GM18951 (cell line): Measurements from ENCODE around the gene LRATD1.

Experiments
- POLR2A ChIP-seq: IDR thresholded peaks from 4 replicates; pipeline ENCODE4 v1.6.1; 2011; ENCODE audit warnings: mild to moderate bottlenecking; ENCODE audit not compliant: insufficient read length, insufficient read depth; ENCODE audit errors: extremely low read depth
- in situ Hi-C: fragments of 300-500 bp; cut with MboI; formaldehyde crosslinking; loops from one replicate; pipeline ENCODE4 v1.12.0; 2022; ENCODE audit warnings: low sequenced_read_pairs, mixed read lengths, inconsistent platforms; ENCODE audit not compliant: unreplicated experiment

LRATD1 gene

DNA sequence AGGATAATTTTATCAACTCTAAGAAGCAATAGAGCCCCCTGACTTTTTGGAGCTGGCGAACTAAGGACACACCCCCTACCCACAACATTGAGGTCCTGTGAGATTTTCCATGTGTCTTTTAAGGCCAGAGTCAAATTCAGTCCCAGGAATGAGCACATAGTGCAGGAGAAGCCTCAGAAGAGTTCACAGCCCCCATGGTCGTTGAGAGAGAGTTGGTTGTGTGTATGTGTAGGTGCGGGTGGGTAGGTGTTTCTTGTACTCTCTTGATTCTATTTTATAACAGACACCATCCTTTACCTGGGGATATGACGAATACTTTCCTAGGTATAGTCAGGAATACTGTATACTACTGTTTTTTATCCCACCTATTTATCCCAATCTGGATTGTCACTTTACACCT is 8.6 kb downstream of the LRATD1 start:
- in situ Hi-C loops = no loop called here
- no peak for TF ChIP-seq POLR2A

DNA sequence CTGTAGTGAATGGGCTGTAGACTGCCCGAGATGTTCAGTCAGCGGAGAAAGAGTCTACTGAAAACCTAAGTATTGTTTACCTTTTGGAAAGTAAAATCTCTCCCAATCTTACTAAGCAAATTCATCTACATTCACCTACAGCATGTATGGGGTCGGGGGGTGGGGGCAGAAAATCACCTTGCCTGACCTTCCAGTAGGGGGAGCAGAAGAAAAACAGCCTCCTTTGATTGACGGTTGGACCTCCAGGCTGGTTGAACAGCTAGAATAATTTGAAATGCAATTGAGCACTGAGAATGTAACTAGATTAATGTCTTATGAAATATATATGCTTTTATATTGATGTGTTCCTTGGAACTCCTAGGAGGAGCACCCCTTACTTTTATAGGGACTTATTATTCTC is 10.0 kb downstream of the LRATD1 start:
- TF ChIP-seq POLR2A = no peak
- in situ Hi-C loops = no loop called here

DNA sequence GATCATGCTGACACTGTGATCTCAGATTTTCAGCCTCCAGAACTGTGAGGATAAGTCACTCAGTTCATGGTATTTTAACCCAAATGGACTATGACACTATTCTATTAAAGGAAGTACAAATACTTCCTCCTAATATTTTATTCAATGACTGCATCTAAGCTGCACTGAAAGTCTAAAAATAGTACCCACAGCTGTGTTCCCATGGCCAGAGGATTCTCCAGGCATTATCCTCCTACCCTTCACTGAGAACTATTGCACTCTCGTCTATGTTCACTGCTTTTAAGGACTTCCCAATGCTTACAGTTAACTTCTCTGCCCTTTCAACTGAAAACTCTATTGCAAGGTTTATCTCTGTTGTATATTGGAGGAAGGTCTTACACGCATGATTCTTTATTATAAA is 15.2 kb downstream of the LRATD1 start:
- in situ Hi-C loops = no loop called here

DNA sequence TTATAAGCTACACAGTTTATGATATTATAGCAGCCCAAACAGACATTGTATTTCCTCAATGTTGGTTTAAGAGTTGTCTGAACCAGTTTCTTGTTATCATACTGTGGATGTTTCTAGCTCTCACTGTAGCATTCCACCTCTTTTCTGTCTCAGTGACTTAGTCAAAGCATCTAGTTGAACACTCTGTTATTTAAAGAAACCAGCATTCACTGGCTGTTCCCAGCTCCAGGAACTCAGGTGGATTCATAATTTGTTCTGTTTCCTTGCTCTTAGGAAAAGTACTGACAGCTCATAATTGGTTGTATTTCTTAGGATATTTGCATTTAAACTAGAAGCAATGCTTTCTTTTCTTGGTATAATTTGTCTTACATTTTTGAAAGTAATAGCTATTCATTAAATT is 17.5 kb downstream of the LRATD1 start:
- in situ Hi-C loops = no loop called here

More for the DNA sequence above, 15.2 kb downstream of the LRATD1 start:
- no peak for TF ChIP-seq POLR2A

DNA sequence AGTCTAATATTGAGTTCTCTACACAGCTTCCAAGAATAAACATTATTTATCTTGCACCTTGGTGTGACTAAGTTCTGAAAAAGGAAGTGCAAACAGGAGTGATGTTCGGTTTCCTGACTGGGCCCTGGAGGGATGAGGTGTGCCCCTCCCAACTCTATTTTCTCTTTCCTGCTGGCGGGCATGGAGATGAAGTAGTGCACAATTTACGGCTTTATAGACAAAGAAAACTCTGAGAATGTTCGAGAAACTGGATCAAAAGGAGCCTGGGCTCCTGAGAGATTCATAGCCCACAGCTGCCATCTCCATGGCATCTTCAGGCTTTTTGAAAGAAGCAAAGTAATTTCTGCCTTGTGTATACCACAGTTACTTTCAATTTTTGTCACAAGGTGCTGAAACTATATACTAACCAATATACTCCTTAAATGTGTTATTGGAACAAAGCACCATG is 22.3 kb downstream of the LRATD1 start:
- in situ Hi-C loops = no loop called here
- TF ChIP-seq POLR2A = no peak

More for the DNA sequence above, 17.5 kb downstream of the LRATD1 start:
- no peak for TF ChIP-seq POLR2A

DNA sequence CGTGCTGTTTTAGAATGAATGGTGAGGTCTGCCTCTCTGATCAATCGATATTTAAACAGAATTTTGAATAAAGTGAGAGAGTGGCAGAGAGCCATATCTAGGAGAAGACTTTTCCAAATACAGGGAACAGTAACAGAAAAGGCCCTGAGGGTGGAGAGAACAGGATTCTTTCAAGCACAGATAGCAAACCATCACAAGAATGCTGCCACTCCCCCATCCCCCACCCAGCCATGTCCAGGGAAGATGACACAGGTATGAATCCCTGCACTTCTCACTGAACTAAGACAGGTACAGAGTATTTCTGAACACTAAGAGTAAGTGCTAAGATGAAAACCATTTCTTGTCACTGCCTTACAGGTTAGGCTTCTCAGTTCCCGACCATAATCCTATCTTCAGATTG is 23.6 kb downstream of the LRATD1 start:
- in situ Hi-C loops = no loop called here
- TF ChIP-seq POLR2A = no peak

DNA sequence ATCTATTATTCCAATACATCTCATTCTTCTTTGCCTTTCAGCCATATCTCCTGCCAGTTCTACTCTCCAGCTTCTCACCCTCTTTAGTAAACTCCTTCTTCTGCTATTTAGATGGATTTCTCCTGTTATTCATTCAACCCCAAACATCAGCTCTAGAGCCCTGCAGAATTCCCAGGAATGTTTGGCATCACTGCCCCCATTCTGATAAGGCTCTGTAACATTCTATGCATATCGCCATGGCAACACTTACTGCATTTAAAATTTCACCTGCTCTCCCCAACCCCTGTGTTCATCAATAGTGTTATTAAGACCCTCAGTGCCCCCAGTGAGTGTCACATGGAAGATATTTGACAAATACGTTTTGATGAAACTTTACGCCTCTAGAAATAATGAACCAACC is 28.6 kb downstream of the LRATD1 start:
- TF ChIP-seq POLR2A = no peak
- in situ Hi-C loops = no loop called here

DNA sequence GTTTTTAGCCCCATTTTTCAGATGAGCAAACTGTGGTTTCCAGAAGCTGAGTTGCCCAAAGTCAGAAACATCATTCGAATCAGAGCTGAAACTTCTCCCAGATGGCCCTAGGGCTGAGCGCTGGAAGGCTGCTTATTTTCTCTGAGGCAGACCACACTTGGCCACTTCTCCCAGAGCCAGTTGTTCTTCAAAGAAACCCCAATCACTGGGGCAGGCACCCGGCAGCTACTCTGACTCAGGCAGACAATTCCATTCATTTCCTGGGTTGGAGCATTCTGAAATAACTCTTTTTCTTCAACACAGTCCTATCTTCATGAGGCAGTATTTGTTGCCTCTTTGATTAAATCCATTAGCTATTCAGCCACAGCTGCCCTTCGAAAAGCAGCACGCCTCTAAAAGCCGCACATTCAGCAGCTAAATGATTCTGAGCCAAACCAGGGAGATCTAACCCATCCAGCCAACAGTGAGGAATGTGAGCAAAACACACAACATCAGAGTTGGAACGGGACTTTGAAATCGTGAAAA is 40.9 kb downstream of the LRATD1 start:
- no peak for TF ChIP-seq POLR2A
- in situ Hi-C loops = no loop called here

DNA sequence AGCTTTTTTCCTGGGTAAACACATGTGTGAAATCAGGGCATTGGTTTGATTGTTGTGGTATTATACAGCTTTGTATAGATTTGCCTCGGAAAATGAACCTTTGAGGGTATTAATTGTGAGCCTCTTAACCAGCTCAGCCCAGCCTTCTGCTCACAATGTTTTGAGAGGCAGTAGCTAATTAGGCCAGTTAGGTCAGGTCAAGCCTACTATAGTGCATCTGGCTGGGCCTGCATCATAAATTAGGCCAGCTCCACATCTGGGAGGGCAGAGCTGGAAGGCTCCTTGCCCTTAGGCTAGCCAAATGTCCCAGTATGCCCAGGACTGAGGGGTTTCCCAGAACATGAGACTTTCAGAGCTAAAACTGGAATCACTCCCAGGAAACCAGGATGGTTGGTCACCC is 43.0 kb downstream of the LRATD1 start:
- no peak for TF ChIP-seq POLR2A
- in situ Hi-C loops = no loop called here

DNA sequence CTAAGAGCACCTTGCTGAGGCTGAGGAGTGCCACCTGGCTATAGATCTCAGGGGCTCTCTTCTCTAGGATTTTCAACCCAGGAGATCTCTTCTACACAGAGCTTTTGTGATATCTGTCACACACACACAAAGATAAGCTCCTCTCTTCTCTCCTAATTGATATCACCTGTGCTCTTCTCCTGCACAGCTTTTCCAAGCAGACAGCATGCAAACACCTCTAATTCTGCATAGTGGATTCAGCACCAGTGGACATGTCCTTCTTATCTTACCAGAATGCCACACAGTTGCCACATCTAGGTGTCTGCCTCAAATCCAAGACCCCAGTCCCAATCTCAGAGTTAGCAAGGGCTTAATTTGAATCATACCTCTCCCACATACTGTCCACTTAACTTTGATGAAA is 43.9 kb downstream of the LRATD1 start:
- in situ Hi-C loops = no loop called here
- TF ChIP-seq POLR2A = no peak

DNA sequence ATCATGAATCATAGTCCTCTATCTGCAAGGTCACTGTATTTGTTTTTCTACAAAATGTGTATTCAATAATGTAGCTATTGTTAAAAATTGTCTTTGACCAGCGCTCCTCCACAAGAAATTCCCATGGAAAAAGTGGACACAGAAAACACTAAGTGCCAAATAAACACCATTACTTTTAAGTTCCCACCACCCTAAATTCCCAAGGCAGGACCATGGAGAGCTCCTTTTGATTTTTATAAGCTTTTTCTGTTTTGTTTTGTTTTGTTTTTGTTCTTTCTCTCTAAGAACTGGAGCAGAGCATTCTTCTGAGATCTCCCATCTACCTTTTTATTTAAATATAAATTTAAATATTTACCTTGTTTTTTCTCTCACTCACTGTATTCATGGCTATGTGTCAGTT is 44.5 kb downstream of the LRATD1 start:
- no peak for TF ChIP-seq POLR2A
- in situ Hi-C loops = no loop called here

DNA sequence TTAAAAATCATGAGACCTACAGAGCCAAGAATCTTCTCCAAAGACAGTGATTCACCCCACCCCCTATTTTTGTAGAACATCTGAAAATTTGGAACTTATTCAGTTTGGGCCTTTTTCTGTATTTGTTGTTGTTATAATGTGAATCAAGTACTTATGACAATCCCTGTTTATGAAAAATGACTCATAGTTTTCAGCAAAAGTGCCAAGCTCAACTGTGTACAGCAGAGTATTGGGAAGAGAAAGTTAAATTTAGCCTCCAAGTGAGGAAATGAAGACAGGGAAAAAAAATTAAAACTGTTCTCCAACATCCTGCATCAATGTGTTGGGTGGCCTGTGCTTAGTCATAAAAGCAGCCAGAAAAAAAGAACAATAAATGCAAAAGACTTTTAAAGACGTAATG is 46.2 kb downstream of the LRATD1 start:
- in situ Hi-C loops = no loop called here
- TF ChIP-seq POLR2A = no peak

DNA sequence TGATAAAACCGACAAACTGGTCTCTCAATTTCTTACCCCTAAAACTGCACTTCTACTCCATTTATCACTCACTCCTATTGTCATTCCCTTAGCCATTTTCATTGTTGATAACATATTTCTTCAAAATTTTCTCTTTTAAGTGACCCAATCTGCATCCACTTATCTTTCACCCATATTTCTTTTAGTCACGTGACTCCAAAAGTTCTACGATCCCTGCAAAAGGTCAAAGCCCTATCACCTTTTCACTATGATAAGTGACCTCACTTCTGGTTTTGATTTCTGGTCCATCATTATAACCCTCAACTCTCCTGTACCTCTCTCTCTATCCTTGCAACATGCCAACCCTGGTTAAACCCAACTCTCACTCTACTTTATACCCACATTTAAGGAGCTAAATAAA is 49.1 kb downstream of the LRATD1 start:
- in situ Hi-C loops = no loop called here
- no peak for TF ChIP-seq POLR2A
